Endothelial cell of umbilical vein (primary cell): ENCODE measurements around the gene FMNL1. TPM values are rescaled to one million over a fixed set of nuclear protein-coding genes. Genes with fewer than 3 reads are reported as not detected.

Experiments
- BruUV-seq: library from RNA; stranded (reverse); fragments of 400-500 nt; replicated peaks from 2 replicates; lab custom pipeline; 2021; lab: Mats Ljungman, UMichigan
- CTCF ChIA-PET: fragments of 300-600, 350-600 bp; sonication (Branson Sonifier 250); formaldehyde crosslinking; loops from one replicate; lab custom pipeline; 2021; ENCODE audit warnings: antibody characterized with exemption, inconsistent platforms; lab: Charles Lee
- POLR2A ChIA-PET: fragments of 300-600, 350-600 bp; sonication (Branson Sonifier 250); formaldehyde crosslinking; loops from one replicate; lab custom pipeline; 2021; ENCODE audit warnings: antibody characterized with exemption, inconsistent platforms; lab: Charles Lee
- DNase-seq: peaks from one replicate; pipeline ENCODE4 v3.0.0-alpha.2; 2011; ENCODE audit warnings: low read depth, low spot score
- FAIRE-seq: peaks from 2 replicates; lab custom pipeline; 2011; peaks lifted over from hg19 to GRCh38; lab: Jason Lieb, UNC
- H2AFZ ChIP-seq: 2 replicates; pipeline ENCODE4 v1.6.0; 2012; ENCODE audit warnings: low read depth, low read length, control low read depth, inconsistent platforms
- H3K27ac ChIP-seq: 2 replicates; pipeline ENCODE4 v1.5.1; 2011; ENCODE audit warnings: low read depth, mild to moderate bottlenecking, control low read depth, low read length, moderate library complexity; ENCODE audit not compliant: insufficient read depth
- H3K27me3 ChIP-seq, 2 experiments: 2 replicates each; pipeline versions ENCODE4 v1.6.0 to v1.6.1; 2011; ENCODE audit warnings: low read length in 2 of 2, mixed read lengths in 1 of 2; ENCODE audit not compliant: control insufficient read depth in 2 of 2, insufficient read depth in 2 of 2
- H3K36me3 ChIP-seq, 2 experiments: 2 replicates in 1 of 2; 3 replicates in 1 of 2; pipeline ENCODE4 v1.5.1; 2011; ENCODE audit warnings: low read length in 2 of 2, mild to moderate bottlenecking in 1 of 2, moderate library complexity in 1 of 2; ENCODE audit not compliant: control insufficient read depth in 2 of 2, insufficient read depth in 2 of 2; ENCODE audit errors: extremely low read depth in 1 of 2
- H3K4me1 ChIP-seq: 3 replicates; pipeline ENCODE4 v1.5.1; 2011; ENCODE audit warnings: mild to moderate bottlenecking, low read length; ENCODE audit not compliant: control insufficient read depth, insufficient read depth; ENCODE audit errors: extremely low read depth
- H3K4me2 ChIP-seq: 2 replicates; pipeline ENCODE4 v1.6.1; 2011; ENCODE audit warnings: low read length, control low read depth, mixed read lengths; ENCODE audit not compliant: insufficient read depth
- H3K4me3 ChIP-seq, 3 experiments: fragments of 200-600 bp in 1 of 3; sonication (generic), shearing (Covaris generic) in 1 of 3; replicated peaks in 1 of 3; 2 replicates each; pipeline ENCODE4 v1.5.1; 2011 to 2016; ENCODE audit warnings: control low read depth in 3 of 3, low read length in 3 of 3, mild to moderate bottlenecking in 2 of 3, inconsistent platforms in 1 of 3, low read depth in 1 of 3, moderate library complexity in 1 of 3; ENCODE audit not compliant: insufficient read depth in 1 of 3
- H3K79me2 ChIP-seq: 2 replicates; pipeline ENCODE4 v1.6.0; 2012; ENCODE audit warnings: low read length, inconsistent platforms; ENCODE audit not compliant: control insufficient read depth, insufficient read depth
- H3K9ac ChIP-seq: replicated peaks from 2 replicates; pipeline ENCODE3; 2011; ENCODE audit warnings: low read length, control low read depth; ENCODE audit not compliant: insufficient read depth; ENCODE audit errors: extremely low read depth
- H3K9me1 ChIP-seq: replicated peaks from 3 replicates; pipeline ENCODE4 v1.6.0; 2011; ENCODE audit warnings: mild to moderate bottlenecking, low read length; ENCODE audit not compliant: control insufficient read depth, insufficient read depth; ENCODE audit errors: extremely low read depth
- H3K9me3 ChIP-seq: replicated peaks from 2 replicates; pipeline ENCODE4 v1.5.1; 2012; ENCODE audit warnings: low read length, inconsistent platforms; ENCODE audit not compliant: control insufficient read depth, insufficient read depth
- H4K20me1 ChIP-seq: replicated peaks from 2 replicates; pipeline ENCODE3; 2011; ENCODE audit warnings: mild to moderate bottlenecking, low read length; ENCODE audit not compliant: control insufficient read depth, insufficient read depth; ENCODE audit errors: extremely low read depth
- EZH2 ChIP-seq: IDR thresholded peaks from 2 replicates; pipeline ENCODE4 v1.6.1; 2012; ENCODE audit warnings: borderline replicate concordance, low read depth, mild to moderate bottlenecking, moderate library complexity, low read length, inconsistent platforms; ENCODE audit not compliant: severe bottlenecking
- FOS ChIP-seq: IDR thresholded peaks from 2 replicates; pipeline ENCODE4 v1.6.1; 2011; ENCODE audit warnings: mild to moderate bottlenecking, low read length, moderate library complexity, borderline replicate concordance; ENCODE audit not compliant: insufficient read depth
- GATA2 ChIP-seq: IDR thresholded peaks from 2 replicates; pipeline ENCODE4 v1.7.0; 2011; ENCODE audit warnings: low read depth, mild to moderate bottlenecking, moderate library complexity, mixed read lengths, low read length; ENCODE audit not compliant: insufficient read length, insufficient read depth
- JUN ChIP-seq: IDR thresholded peaks from 2 replicates; pipeline ENCODE4 v1.6.1; 2011; ENCODE audit warnings: borderline replicate concordance, low read depth; ENCODE audit not compliant: insufficient read length, insufficient read depth
- MYC ChIP-seq: IDR thresholded peaks from one replicate; pipeline ENCODE4 v1.6.1; 2011; ENCODE audit warnings: mild to moderate bottlenecking, low read depth, low read length
- POLR2A ChIP-seq: IDR thresholded peaks from 2 replicates; pipeline ENCODE4 v1.6.1; 2012; ENCODE audit warnings: low read depth, mild to moderate bottlenecking, control low read depth, low read length
- POLR2AphosphoS5 ChIP-seq: IDR thresholded peaks from 2 replicates; pipeline ENCODE4 v1.6.1; 2012; ENCODE audit warnings: low read depth, mild to moderate bottlenecking, control low read depth, low read length, moderate library complexity; ENCODE audit not compliant: insufficient read depth
- dilution Hi-C: fragments of 300-500 bp; cut with MboI; formaldehyde crosslinking; loops from one replicate; pipeline ENCODE4 v1.15.0; 2019; ENCODE audit warnings: low sequenced_read_pairs; ENCODE audit not compliant: extremely low pct_ligation_motif_present
- intact Hi-C: fragments of 100-400 bp; cut with micrococcal nuclease; formaldehyde crosslinking; loops from one replicate; pipeline ENCODE4 v1.10.0; 2022
- polyA plus RNA-seq, 4 experiments: library from polyadenylated mRNA; depleted of rRNA in 3 of 4; stranded (reverse) in 3 of 4; unstranded in 1 of 4; fragments of >200 nt; gene quantifications; 2 replicates each; pipeline versions ENCODE4 v1.2.1 to v1.2.3, GENCODE V29; 2011 to 2012; ENCODE audit warnings: missing spikeins in 1 of 4
- total RNA-seq: library from RNA; stranded (reverse); gene quantifications from 2 replicates; pipeline ENCODE4 v1.2.3, GENCODE V29; 2021
- TF ChIP-seq, protein P1 (sequence below), 2 donors: IDR thresholded peaks; 1 replicate in 1 of 2; 2 replicates in 1 of 2; pipeline ENCODE4 v1.5.1; 2011; ENCODE audit warnings: low read length in 2 of 2, mild to moderate bottlenecking in 2 of 2, moderate library complexity in 2 of 2, control low read depth in 1 of 2, inconsistent platforms in 1 of 2, low read depth in 1 of 2; ENCODE audit not compliant: insufficient read depth in 1 of 2; ENCODE audit errors: extremely low read depth in 1 of 2
- TF ChIP-seq, protein P2 (sequence below): IDR thresholded peaks from 2 replicates; pipeline ENCODE4 v1.6.1; 2011; ENCODE audit not compliant: insufficient read depth, insufficient read length

The FMNL1 gene
- total and polyA plus RNA-seq, 2 donors (not counting 3 experiments of a cell fraction or from before 2014, with no cell fraction given) = 0.95 to 1.6 TPM

GRCh38 chr17:45224671-45225050 is 3.0 kb downstream of the FMNL1 start:
- H3K27ac ChIP-seq = no peak overlapping the region
- CTCF ChIA-PET = no interaction called here
- intact Hi-C loops = no loop called here

More at GRCh38 chr17:45224671-45225050, 3.0 kb downstream of the FMNL1 start:
- no peak for FAIRE-seq
- dilution Hi-C loops = no loop called here
- Histone ChIP-seq H2AFZ (no peak overlapping the region), H3K36me3 (no peaks in the 10 kb centered on the region), H3K4me3 (no peak overlapping the region), H3K9ac (no peak overlapping the region), H3K4me2 (no peak overlapping the region), H4K20me1 (no peaks in the 10 kb centered on the region), H3K9me1 (no peaks in the 10 kb centered on the region), H3K4me1 (peaks cover 8% of the 10 kb centered on the region), H3K9me3 (no peaks in the 10 kb centered on the region), H3K27me3 (peaks cover 9 to 21% of the 10 kb centered on the region in 2 experiments), H3K79me2 (no peaks in the 10 kb centered on the region)
- no TSS peak for BruUV-seq
- POLR2A ChIA-PET = no interaction called here
- TF ChIP-seq FOS (no peak), JUN (no peak), EZH2 (no peak), GATA2 (no peak), MYC (no peak), POLR2A (no peak), POLR2AphosphoS5 (no peak)
- TF ChIP-seq, protein P1, sequence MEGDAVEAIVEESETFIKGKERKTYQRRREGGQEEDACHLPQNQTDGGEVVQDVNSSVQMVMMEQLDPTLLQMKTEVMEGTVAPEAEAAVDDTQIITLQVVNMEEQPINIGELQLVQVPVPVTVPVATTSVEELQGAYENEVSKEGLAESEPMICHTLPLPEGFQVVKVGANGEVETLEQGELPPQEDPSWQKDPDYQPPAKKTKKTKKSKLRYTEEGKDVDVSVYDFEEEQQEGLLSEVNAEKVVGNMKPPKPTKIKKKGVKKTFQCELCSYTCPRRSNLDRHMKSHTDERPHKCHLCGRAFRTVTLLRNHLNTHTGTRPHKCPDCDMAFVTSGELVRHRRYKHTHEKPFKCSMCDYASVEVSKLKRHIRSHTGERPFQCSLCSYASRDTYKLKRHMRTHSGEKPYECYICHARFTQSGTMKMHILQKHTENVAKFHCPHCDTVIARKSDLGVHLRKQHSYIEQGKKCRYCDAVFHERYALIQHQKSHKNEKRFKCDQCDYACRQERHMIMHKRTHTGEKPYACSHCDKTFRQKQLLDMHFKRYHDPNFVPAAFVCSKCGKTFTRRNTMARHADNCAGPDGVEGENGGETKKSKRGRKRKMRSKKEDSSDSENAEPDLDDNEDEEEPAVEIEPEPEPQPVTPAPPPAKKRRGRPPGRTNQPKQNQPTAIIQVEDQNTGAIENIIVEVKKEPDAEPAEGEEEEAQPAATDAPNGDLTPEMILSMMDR (IDR thresholded peaks at IDR 0.05; ENCODE audit: extremely low read depth in 1 of 2, insufficient read depth in 1 of 2, low read depth in 1 of 2, low read length in 2 of 2) = no peak
- TF ChIP-seq, protein P2, sequence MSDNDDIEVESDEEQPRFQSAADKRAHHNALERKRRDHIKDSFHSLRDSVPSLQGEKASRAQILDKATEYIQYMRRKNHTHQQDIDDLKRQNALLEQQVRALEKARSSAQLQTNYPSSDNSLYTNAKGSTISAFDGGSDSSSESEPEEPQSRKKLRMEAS = no peak
- no peak for DNase-seq
